ENCODE measurements around the gene SLC10A7.

SLC10A7 gene

GRCh38 chr4:146246381-146246780 lies 275.4 kb downstream of the SLC10A7 start:
- H3K4me3 ChIP-seq (ENCODE audit: low read length), result no peak overlapping the region
- no peaks in the 10 kb centered on the region for H3K9me3 ChIP-seq (ENCODE audit: control insufficient read depth, insufficient read depth, low read length)
- no peak overlapping the region for H3K4me2 ChIP-seq (ENCODE audit: low read length)
- no peak overlapping the region for H3K27ac ChIP-seq (ENCODE audit: low read depth, low read length)
- H3K9me2 ChIP-seq (replicated peaks; ENCODE audit: control insufficient read depth, low read length), result no peaks in the 10 kb centered on the region
- H3K36me3 ChIP-seq (ENCODE audit: control insufficient read depth, low read length), result no peaks in the 10 kb centered on the region
- TF ChIP-seq, protein P1, sequence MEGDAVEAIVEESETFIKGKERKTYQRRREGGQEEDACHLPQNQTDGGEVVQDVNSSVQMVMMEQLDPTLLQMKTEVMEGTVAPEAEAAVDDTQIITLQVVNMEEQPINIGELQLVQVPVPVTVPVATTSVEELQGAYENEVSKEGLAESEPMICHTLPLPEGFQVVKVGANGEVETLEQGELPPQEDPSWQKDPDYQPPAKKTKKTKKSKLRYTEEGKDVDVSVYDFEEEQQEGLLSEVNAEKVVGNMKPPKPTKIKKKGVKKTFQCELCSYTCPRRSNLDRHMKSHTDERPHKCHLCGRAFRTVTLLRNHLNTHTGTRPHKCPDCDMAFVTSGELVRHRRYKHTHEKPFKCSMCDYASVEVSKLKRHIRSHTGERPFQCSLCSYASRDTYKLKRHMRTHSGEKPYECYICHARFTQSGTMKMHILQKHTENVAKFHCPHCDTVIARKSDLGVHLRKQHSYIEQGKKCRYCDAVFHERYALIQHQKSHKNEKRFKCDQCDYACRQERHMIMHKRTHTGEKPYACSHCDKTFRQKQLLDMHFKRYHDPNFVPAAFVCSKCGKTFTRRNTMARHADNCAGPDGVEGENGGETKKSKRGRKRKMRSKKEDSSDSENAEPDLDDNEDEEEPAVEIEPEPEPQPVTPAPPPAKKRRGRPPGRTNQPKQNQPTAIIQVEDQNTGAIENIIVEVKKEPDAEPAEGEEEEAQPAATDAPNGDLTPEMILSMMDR (IDR thresholded peaks at IDR 0.05; ENCODE audit: low read depth, low read length, poor library complexity, severe bottlenecking), result no peak
- TF ChIP-seq EZH2phosphoT487 (IDR thresholded peaks at IDR 0.05; ENCODE audit: borderline replicate concordance, low read length), result no peak
- H4K20me1 ChIP-seq (ENCODE audit: control insufficient read depth, insufficient read depth, low read depth, low read length), result no peaks in the 10 kb centered on the region
- H3K79me2 ChIP-seq (ENCODE audit: control insufficient read depth, low read length), result no peaks in the 10 kb centered on the region
- H3F3A ChIP-seq (ENCODE audit: control insufficient read depth, insufficient read depth), result no peaks in the 10 kb centered on the region
- H3K4me1 ChIP-seq (ENCODE audit: control insufficient read depth, low read length), result peaks cover 8% of the 10 kb centered on the region; the same call in 1 of the 2 replicates
- H3K27me3 ChIP-seq (ENCODE audit: control insufficient read depth, low read length), result no peaks in the 10 kb centered on the region

- no peaks in the 10 kb centered on the region for H3K27me3 ChIP-seq (ENCODE audit: control insufficient read depth, low read length)
- no peak overlapping the region for H3K4me3 ChIP-seq (ENCODE audit: low read length)
- H3F3A ChIP-seq (ENCODE audit: control insufficient read depth, insufficient read depth), result no peaks in the 10 kb centered on the region
- H4K20me1 ChIP-seq (ENCODE audit: control insufficient read depth, insufficient read depth, low read depth, low read length), result no peaks in the 10 kb centered on the region
- H3K4me2 ChIP-seq (ENCODE audit: low read length), result no peak overlapping the region
- peaks cover 8% of the 10 kb centered on the region; the same call in 1 of the 2 replicates for H3K4me1 ChIP-seq (ENCODE audit: control insufficient read depth, low read length)
- H3K79me2 ChIP-seq (ENCODE audit: control insufficient read depth, low read length), result no peaks in the 10 kb centered on the region
- no peak overlapping the region for H3K27ac ChIP-seq (ENCODE audit: low read depth, low read length)
- no peaks in the 10 kb centered on the region for H3K9me2 ChIP-seq (replicated peaks; ENCODE audit: control insufficient read depth, low read length)
- no peaks in the 10 kb centered on the region for H3K36me3 ChIP-seq (ENCODE audit: control insufficient read depth, low read length)
- no peaks in the 10 kb centered on the region for H3K9me3 ChIP-seq (ENCODE audit: control insufficient read depth, insufficient read depth, low read length)
- TF ChIP-seq, protein P1 (IDR thresholded peaks at IDR 0.05; ENCODE audit: low read depth, low read length, poor library complexity, severe bottlenecking), result no peak
- no peak for TF ChIP-seq EZH2phosphoT487 (IDR thresholded peaks at IDR 0.05; ENCODE audit: borderline replicate concordance, low read length)
These were observed 275.9 kb downstream of the SLC10A7 start for GRCh38 chr4:146245850-146246249.

- Histone ChIP-seq H3K9me2 (replicated peaks; ENCODE audit: control insufficient read depth, low read length) (no peaks in the 10 kb centered on the region), H3K27ac (ENCODE audit: low read depth, low read length) (no peak overlapping the region), H3K36me3 (ENCODE audit: control insufficient read depth, low read length) (no peaks in the 10 kb centered on the region), H3K79me2 (ENCODE audit: control insufficient read depth, low read length) (no peaks in the 10 kb centered on the region), H3K4me1 (ENCODE audit: control insufficient read depth, low read length) (peaks cover 8% of the 10 kb centered on the region; the same call in 1 of the 2 replicates), H3K27me3 (ENCODE audit: control insufficient read depth, low read length) (no peaks in the 10 kb centered on the region), H3K4me3 (ENCODE audit: low read length) (no peak overlapping the region), H3K4me2 (ENCODE audit: low read length) (no peak overlapping the region), H4K20me1 (ENCODE audit: control insufficient read depth, insufficient read depth, low read depth, low read length) (no peaks in the 10 kb centered on the region), H3K9me3 (ENCODE audit: control insufficient read depth, insufficient read depth, low read length) (no peaks in the 10 kb centered on the region), H3F3A (ENCODE audit: control insufficient read depth, insufficient read depth) (no peaks in the 10 kb centered on the region)
- no peak for TF ChIP-seq EZH2phosphoT487 (IDR thresholded peaks at IDR 0.05; ENCODE audit: borderline replicate concordance, low read length)
- TF ChIP-seq, protein P1 (IDR thresholded peaks at IDR 0.05; ENCODE audit: low read depth, low read length, poor library complexity, severe bottlenecking), result no peak
These were observed 276.5 kb downstream of the SLC10A7 start for GRCh38 chr4:146245246-146245645.

All from DOHH2 (cell line).